GM13976 (cell line): ENCODE results near the gene ENSA.
"Not testable (repeated sequence)": the region's sequence is repeated elsewhere in the genome, so short reads cannot be mapped to it uniquely, and the experiment has no call there.

Source experiments
- DNase-seq: peaks from one replicate; pipeline ENCODE4 v3.0.0; 2012; ENCODE audit warnings: low spot score
- in situ Hi-C: fragments of 300-500 bp; cut with MboI; formaldehyde crosslinking; loops from one replicate; pipeline ENCODE4 v1.12.0; 2022; ENCODE audit warnings: low sequenced_read_pairs, mixed read lengths, inconsistent platforms; ENCODE audit not compliant: unreplicated experiment
- TF ChIP-seq, protein P1 (sequence below): IDR thresholded peaks from 2 replicates; pipeline ENCODE4 v1.5.1; 2012; ENCODE audit warnings: borderline replicate concordance, mild to moderate bottlenecking; ENCODE audit not compliant: insufficient read depth; ENCODE audit errors: extremely low read depth, missing control alignments, control extremely low read depth

The ENSA gene

DNA sequence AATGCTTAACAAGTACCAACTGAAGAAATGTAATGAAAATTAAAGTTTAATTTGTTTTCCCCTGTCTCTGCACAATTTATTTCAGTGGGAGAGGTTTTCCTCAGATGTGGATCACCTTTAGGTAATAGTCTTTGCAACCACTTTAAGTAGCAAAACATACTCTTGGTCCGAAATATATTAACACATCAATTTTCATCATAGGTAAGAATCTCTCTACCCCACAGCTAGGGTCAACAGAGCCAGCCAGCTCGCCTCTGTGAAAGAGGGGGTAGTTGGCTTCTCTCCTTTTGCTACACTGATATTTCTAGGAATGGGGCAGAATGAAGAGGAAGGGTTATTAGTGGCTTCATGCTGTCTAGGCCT is 25.2 kb downstream of the ENSA start:
- DNase-seq: no peak
- in situ Hi-C loops: no loop called here
- TF ChIP-seq, protein P1, sequence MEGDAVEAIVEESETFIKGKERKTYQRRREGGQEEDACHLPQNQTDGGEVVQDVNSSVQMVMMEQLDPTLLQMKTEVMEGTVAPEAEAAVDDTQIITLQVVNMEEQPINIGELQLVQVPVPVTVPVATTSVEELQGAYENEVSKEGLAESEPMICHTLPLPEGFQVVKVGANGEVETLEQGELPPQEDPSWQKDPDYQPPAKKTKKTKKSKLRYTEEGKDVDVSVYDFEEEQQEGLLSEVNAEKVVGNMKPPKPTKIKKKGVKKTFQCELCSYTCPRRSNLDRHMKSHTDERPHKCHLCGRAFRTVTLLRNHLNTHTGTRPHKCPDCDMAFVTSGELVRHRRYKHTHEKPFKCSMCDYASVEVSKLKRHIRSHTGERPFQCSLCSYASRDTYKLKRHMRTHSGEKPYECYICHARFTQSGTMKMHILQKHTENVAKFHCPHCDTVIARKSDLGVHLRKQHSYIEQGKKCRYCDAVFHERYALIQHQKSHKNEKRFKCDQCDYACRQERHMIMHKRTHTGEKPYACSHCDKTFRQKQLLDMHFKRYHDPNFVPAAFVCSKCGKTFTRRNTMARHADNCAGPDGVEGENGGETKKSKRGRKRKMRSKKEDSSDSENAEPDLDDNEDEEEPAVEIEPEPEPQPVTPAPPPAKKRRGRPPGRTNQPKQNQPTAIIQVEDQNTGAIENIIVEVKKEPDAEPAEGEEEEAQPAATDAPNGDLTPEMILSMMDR: no peak

DNA sequence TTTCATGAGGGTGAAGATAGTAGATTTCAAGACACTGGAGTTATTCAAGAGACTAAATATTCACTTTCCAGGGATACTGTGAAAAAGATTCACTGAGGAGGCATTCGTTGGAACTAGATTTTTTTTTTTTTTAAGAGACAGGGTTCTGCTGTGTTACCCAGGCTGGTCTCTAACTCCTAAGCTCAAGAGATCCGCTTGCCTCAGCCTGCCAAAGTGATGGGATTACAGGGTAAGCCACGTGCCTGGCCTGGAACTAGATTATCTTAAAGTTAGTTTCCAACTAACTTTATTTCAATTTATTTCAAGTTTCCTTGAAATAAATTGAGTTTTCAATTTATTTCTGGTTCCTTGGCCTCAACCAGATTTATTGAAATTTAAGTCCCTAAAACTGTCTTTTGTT is 25.7 kb downstream of the ENSA start:
- in situ Hi-C loops: no loop called here
- DNase-seq: no peak
- TF ChIP-seq, protein P1: no peak

DNA sequence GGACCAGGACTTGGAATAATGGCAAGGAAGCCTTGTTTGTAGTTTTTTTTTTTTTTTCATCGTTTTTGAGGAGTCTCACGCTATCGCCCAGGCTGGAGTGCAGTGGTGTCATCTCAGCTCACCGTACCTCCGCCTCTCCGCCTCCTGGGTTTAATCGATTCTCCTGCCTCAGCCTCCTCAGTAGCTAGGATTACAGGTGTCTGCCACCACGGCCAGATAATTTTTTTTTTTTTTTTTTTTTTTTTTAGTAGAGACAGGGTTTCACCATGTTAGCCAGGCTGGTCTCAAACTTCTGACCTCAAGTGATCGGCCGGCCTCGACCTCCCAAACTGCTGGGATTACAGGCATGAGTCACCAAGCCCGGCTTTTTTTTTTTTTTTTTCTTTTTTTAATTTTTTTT is 27.0 kb downstream of the ENSA start:
- DNase-seq, in situ Hi-C loops: not testable (repeated sequence)

DNA sequence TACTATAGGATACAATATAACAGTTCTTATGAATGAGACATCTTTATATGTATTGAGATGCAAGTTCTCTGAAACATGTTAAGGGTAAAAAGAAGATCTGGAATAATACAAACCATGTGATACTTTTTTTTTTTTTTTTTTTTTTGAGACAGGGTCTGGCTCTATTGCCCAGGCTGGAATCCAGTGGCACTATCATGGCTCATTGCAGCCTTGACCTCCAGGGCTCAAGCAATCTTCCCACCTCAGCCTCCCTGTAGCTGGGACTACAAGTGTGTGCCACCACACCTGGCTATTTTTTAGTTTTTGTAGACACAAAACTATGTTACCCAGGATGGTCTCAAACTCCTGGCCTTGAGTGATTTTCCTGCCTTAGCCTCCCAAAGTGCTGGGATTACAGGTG is 27.9 kb downstream of the ENSA start:
- TF ChIP-seq, protein P1: no peak
- in situ Hi-C loops: no loop called here
- DNase-seq: no peak

DNA sequence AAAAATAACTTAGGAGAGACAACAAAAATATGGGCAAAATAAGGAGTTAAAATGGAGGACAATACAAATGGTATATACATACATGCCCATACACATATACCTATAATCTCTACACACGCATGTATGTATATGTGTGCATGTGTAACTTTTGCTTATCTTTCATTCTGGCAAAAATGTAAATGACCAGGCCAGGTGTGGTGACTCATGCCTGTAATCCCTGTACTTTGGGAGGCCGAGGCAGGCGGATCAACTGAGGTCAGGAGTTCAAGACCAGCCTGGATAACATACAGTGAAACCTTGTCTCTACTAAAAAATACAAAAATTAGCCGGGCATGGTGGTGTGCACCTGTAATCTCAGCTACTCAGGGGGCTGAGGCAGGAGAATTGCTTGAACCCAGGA is 31.1 kb downstream of the ENSA start:
- in situ Hi-C loops, DNase-seq: not testable (repeated sequence)

DNA sequence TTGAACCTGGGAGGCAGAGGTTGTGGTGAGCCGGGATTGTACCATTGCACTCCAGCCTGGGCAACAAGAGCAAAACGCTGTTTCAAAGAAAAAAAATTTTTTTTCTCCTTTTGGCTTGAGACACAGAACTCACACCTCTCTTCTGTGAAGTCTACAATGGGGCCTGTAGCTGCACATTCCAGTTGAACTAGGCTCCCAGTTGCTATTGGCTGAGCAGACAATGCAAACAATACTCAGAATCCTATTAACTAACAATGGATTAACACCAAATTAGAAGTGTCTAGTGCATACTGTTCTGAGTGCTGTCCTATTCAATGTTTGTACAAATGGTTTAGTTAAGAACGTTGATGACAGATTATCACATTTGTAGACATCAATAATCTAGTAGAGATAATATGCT is 32.4 kb downstream of the ENSA start:
- DNase-seq: no peak
- in situ Hi-C loops: no loop called here
- TF ChIP-seq, protein P1: no peak

DNA sequence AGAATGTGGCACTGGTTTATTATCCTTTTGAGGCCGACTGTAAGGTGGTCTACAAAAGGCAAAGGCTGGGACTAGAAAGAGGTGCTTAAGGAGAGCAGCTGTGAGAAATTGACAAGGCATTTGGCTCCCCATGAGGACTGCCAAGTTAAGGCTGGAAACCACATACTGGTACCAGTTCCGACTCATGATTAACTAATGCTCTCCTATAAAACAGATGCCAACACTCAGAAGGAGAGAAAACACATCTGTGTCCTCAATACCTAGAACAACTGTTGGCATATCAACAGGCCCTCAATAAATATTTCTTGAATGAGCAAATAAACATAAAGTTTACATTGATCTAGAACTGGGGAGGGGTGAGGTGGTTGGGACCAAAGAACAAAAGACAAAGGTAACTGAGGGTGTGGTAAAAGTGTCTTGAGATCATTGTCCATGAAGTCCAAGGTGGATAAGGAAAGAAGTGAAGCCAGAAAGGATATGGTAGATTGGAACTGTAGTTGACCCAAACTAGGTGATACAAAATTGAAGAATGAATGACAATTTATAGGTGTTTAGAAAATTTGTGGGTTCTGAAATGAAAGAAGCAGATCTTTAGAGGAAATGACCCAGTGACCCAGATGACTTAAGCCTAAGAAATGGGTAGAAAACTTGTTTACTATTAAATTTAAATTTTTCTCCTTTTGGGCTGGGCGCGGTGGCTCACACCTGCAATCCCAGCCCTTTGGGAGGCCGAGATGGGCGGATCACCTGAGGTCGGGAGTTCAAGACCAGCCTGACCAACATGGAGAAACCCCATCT is 33.1 kb downstream of the ENSA start:
- TF ChIP-seq, protein P1: no peak
- in situ Hi-C loops: no loop called here
- no peak for DNase-seq

DNA sequence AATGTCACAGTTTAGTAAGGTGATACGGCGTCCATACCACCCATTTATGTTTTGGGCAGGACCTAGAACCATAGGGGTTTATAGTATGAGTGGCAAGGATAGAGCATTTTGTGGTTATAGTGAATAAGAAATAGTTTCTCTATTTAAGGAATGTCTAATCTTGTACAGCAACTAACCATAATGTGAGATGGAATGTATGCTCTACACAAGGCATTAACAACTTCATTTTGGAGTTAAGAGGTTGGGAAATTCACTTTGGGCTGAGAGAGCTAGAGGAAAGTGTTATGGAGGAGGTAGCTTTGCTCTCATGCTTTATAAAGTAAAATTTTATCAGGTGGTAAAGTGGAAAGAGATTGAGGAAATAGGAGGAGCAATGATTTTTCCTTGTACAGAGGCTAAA is 47.0 kb downstream of the ENSA start:
- TF ChIP-seq, protein P1: no peak
- in situ Hi-C loops: no loop called here
- DNase-seq: no peak

DNA sequence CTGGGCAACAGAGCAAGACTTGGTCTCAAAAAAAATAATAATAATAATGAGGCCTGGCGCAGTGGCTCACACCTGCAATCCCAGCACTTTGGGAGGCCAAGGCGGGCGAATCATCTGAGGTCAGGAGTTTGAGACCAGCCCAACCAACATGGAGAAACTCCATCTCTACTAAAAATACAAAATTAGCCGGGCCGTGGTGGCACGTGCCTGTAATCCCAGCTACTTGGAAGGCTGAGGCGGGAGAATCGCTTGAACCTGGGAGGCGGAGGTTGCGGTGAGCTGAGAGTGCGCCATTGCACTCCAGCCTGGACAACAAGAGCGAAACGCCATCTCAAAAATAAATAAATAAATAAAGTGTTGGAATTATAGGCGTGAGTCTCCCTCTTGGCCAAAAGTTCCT is 47.5 kb downstream of the ENSA start:
- in situ Hi-C loops, DNase-seq: not testable (repeated sequence)

DNA sequence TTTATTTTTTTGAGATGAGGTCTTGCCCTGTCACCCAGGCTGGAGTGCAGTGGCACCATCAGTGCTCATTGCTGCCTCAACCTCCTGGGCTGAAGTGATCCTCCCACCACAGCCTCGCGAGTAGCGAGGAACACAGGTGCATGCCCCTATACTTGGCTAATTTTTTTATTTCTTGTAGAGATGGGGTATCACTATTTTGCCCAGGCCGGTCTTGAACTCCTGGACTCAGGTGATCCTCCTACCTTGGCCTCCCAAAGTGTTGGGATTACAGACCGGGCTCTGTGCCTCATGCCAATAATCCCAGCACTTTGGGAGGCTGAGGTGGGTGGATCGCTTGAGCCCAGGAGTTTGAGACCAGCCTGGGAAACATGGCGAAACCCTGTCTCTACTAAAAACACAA is 48.0 kb downstream of the ENSA start:
- DNase-seq, in situ Hi-C loops: not testable (repeated sequence)

DNA sequence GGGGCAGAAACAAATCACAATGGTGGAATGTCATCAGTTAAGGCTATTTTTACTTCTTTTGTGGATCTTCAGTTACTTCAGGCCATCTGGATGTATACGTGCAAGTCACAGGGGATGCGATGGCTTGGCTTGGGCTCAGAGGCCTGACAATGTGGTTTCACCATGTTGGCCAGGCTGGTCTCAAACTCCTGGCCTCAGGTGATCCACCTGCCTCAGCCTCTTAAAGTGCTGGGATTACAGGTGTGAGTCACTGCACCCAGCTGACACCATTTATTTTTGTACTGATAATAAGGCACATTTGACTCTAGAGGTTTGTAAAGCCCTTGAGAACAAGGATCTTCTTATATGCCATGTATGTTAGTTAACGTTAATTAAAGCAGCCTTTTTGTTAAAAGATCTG is 48.4 kb downstream of the ENSA start:
- DNase-seq, in situ Hi-C loops: not testable (repeated sequence)
